ENCODE measurements around the gene OR10C1. TPM values are rescaled to one million over a fixed set of nuclear protein-coding genes. Genes with fewer than 3 reads are reported as not detected.

Gene OR10C1
- total RNA-seq, 1 experiment from 2014 or later: not detected

DNA sequence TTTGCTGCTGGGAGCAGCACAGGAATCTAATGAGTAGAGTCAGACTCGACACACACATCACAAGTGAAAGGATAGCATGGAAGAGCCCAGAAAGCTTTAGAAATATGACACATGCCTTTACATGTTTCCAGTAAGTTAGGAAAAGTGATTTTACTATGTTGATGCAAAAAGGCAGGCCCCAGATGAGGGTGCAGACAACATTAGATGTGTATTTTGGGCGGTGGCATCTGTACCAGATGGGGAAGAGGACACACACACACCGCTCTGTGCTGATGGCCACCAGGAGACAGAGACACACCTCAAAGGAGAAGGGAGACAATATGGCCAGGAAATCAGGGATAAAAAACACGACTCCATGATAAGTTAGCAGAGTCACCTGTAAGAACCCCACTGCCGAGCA, 48.0 kb downstream of the OR10C1 start:
- no peak overlapping the region for H3K4me2 ChIP-seq
- H3F3A ChIP-seq (ENCODE audit: insufficient read depth, low read depth): no peaks in the 10 kb centered on the region
- H2AFZ ChIP-seq: no peak overlapping the region
- no peaks in the 10 kb centered on the region for H3K9me3 ChIP-seq (ENCODE audit: insufficient read depth, low read depth)
- H3K9me2 ChIP-seq (ENCODE audit: insufficient read depth): no peaks in the 10 kb centered on the region
- no peaks in the 10 kb centered on the region for H3K4me1 ChIP-seq (replicated peaks; ENCODE audit: insufficient read depth)
- DNase-seq: no peak
- POLR2A ChIA-PET (ENCODE audit: unreplicated experiment): no interaction called here
- H3K4me3 ChIP-seq: no peak overlapping the region
- H3K27me3 ChIP-seq (ENCODE audit: insufficient read depth, low read depth): no peaks in the 10 kb centered on the region
- no TSS peak for BruUV-seq (replicated peaks)
- no peaks in the 10 kb centered on the region; the same call in 1 of the 2 replicates for H4K20me1 ChIP-seq (ENCODE audit: insufficient read depth)
- H3K79me2 ChIP-seq (ENCODE audit: low read depth): no peaks in the 10 kb centered on the region
- CTCF ChIA-PET: no interaction called here
- no peaks in the 10 kb centered on the region for H3K36me3 ChIP-seq (ENCODE audit: low read depth)
- TF ChIP-seq, protein P1, sequence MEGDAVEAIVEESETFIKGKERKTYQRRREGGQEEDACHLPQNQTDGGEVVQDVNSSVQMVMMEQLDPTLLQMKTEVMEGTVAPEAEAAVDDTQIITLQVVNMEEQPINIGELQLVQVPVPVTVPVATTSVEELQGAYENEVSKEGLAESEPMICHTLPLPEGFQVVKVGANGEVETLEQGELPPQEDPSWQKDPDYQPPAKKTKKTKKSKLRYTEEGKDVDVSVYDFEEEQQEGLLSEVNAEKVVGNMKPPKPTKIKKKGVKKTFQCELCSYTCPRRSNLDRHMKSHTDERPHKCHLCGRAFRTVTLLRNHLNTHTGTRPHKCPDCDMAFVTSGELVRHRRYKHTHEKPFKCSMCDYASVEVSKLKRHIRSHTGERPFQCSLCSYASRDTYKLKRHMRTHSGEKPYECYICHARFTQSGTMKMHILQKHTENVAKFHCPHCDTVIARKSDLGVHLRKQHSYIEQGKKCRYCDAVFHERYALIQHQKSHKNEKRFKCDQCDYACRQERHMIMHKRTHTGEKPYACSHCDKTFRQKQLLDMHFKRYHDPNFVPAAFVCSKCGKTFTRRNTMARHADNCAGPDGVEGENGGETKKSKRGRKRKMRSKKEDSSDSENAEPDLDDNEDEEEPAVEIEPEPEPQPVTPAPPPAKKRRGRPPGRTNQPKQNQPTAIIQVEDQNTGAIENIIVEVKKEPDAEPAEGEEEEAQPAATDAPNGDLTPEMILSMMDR (conservative IDR thresholded peaks at IDR 0.05): no peak
- TF ChIP-seq EZH2 (IDR thresholded peaks at IDR 0.05; ENCODE audit: low read depth): no peak
- H3K27ac ChIP-seq: no peak overlapping the region
- intact Hi-C loops (cut with micrococcal nuclease; ENCODE audit: unreplicated experiment): no loop called here

DNA sequence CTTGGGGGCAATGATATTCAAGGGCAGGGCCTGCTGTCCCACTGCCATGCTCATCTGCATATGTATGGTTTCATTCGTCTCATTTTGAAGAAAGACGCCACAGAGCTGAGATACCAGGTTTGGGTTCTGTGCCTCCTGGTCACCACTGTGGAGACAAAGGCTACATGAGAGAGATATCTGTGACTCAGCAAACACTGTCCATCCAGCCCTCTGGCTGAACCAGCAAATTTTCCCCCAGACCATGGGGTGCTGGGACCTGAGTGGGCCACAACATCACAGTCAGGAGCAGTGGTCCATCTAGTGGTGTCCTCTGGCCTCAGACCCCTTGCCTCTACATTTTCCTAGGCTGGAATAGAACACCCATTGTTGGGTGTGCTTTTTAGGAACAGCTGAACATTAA, 48.6 kb downstream of the OR10C1 start, which contains the start of gene MAS1L:
MAS1L (minus strand) TSS at position 297 of the 400 bp plus-strand sequence; CDS start at position 243, 54 bp downstream.
- Histone ChIP-seq H3K4me2 (no peak within 1 kb of the TSS), H3K9me2 (ENCODE audit: insufficient read depth) (no peaks in the 10 kb centered on the region), H3K9me3 (ENCODE audit: insufficient read depth, low read depth) (no peaks in the 10 kb centered on the region), H4K20me1 (ENCODE audit: insufficient read depth) (no peaks in the 10 kb centered on the region; the same call in 1 of the 2 replicates), H3K27me3 (ENCODE audit: insufficient read depth, low read depth) (no peaks in the 10 kb centered on the region), H2AFZ (no peak within 1 kb of the TSS), H3K27ac (no peak within 1 kb of the TSS), H3K4me3 (no peak within 1 kb of the TSS), H3K4me1 (replicated peaks; ENCODE audit: insufficient read depth) (no peaks in the 10 kb centered on the region), H3K79me2 (ENCODE audit: low read depth) (no peaks in the 10 kb centered on the region), H3K36me3 (ENCODE audit: low read depth) (no peaks in the 10 kb centered on the region), H3F3A (ENCODE audit: insufficient read depth, low read depth) (no peaks in the 10 kb centered on the region)
- no peak for TF ChIP-seq EZH2 (IDR thresholded peaks at IDR 0.05; ENCODE audit: low read depth)
- TF ChIP-seq, protein P1 (conservative IDR thresholded peaks at IDR 0.05): no peak
- no peak for DNase-seq
- intact Hi-C loops (cut with micrococcal nuclease; ENCODE audit: unreplicated experiment): no loop called here
- BruUV-seq (replicated peaks): no TSS peak
- POLR2A ChIA-PET (ENCODE audit: unreplicated experiment): no interaction called here
- CTCF ChIA-PET: no interaction called here

DNA sequence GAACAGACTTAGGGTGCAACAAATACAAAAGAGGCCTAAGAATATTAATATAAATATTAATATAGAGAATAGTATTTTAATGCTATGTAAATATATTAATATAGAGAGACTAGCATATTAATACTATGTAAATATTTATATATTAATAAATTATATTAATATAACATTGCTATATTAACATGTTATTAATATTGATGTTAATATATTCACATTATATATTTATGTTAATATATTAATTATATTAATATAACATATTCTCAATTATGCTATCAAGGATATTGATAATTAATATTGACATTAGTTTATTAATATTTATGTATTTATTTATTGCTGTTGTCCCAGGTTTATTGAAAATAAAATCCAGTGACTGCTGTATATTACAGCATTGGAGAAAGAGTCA, 49.8 kb downstream of the OR10C1 start:
- BruUV-seq (replicated peaks): no TSS peak
- H2AFZ ChIP-seq: no peak overlapping the region
- no peak overlapping the region for H3K4me3 ChIP-seq
- intact Hi-C loops (cut with micrococcal nuclease; ENCODE audit: unreplicated experiment): no loop called here
- H3K27me3 ChIP-seq (ENCODE audit: insufficient read depth, low read depth): no peaks in the 10 kb centered on the region
- no peak overlapping the region for H3K4me2 ChIP-seq
- ChIA-PET POLR2A (ENCODE audit: unreplicated experiment) (no interaction called here), CTCF (no interaction called here)
- TF ChIP-seq EZH2 (IDR thresholded peaks at IDR 0.05; ENCODE audit: low read depth): no peak
- TF ChIP-seq, protein P1 (conservative IDR thresholded peaks at IDR 0.05): no peak
- no peaks in the 10 kb centered on the region for H3K36me3 ChIP-seq (ENCODE audit: low read depth)
- H3K9me2 ChIP-seq (ENCODE audit: insufficient read depth): no peaks in the 10 kb centered on the region
- no peaks in the 10 kb centered on the region; the same call in 1 of the 2 replicates for H4K20me1 ChIP-seq (ENCODE audit: insufficient read depth)
- no peaks in the 10 kb centered on the region for H3K79me2 ChIP-seq (ENCODE audit: low read depth)
- no peaks in the 10 kb centered on the region for H3K9me3 ChIP-seq (ENCODE audit: insufficient read depth, low read depth)
- H3F3A ChIP-seq (ENCODE audit: insufficient read depth, low read depth): no peaks in the 10 kb centered on the region
- no peak overlapping the region for H3K27ac ChIP-seq
- H3K4me1 ChIP-seq (replicated peaks; ENCODE audit: insufficient read depth): no peaks in the 10 kb centered on the region
- no peak for DNase-seq

Measured in PC-9 (cell line).